K562 (cell line): ENCODE data around the gene USP12. TPM values are rescaled to one million over a fixed set of nuclear protein-coding genes. Genes with fewer than 3 reads are reported as not detected.

Source experiments
- ATAC-seq: fragments of 200-7000 bp; cut with Tn5 transposase; 3 replicates; pipeline ENCODE4 v1.9.1; 2020; ENCODE audit warnings: moderate library complexity
- BruUV-seq: library from RNA; stranded (reverse); fragments of 400-500 nt; replicated peaks from 2 replicates; lab custom pipeline; 2021; lab: Mats Ljungman, UMichigan
- CTCF ChIA-PET: fragments of 300-600 bp; formaldehyde crosslinking; extraction: SDS; loops from one replicate; lab custom pipeline; 2021; ENCODE audit warnings: low intra/inter-chr PET ratio; lab: Yijun Ruan, JAX
- POLR2A ChIA-PET: fragments of 300-600, 350-650 bp; sonication (Branson Sonifier 250); formaldehyde crosslinking; extraction: SDS; loops from one replicate; lab custom pipeline; 2021; ENCODE audit warnings: antibody characterized with exemption, inconsistent platforms; lab: Yijun Ruan, JAX
- DNase-seq, 4 experiments: peaks; one replicate each; pipeline versions ENCODE4 v3.0.0 to v3.0.0-alpha.2; 2011 to 2018; ENCODE audit warnings: low spot score in 3 of 4, mixed read lengths in 3 of 4; ENCODE audit errors: extremely low read depth in 1 of 4
- FAIRE-seq: peaks from 2 replicates; lab custom pipeline; 2011; peaks lifted over from hg19 to GRCh38; lab: Jason Lieb, UNC
- H2AFZ ChIP-seq: 2 replicates; pipeline ENCODE4 v1.6.0; 2011; ENCODE audit warnings: low read depth, low read length, control low read depth, inconsistent platforms
- H3K27ac ChIP-seq: fragments of 200-600 bp; 3 replicates; pipeline ENCODE4 v1.8.0; 2011; ENCODE audit warnings: low read depth, mild to moderate bottlenecking, control low read depth, inconsistent platforms, low read length, moderate library complexity, mixed read lengths; ENCODE audit errors: extremely low read depth
- H3K27me3 ChIP-seq, 2 experiments: fragments of 300-600 bp in 1 of 2; 2 replicates in 1 of 2; 3 replicates in 1 of 2; pipeline versions ENCODE4 v1.6.0 to v1.8.0; 2011; ENCODE audit warnings: inconsistent platforms in 2 of 2, low read length in 2 of 2, mild to moderate bottlenecking in 1 of 2, mixed read lengths in 1 of 2, moderate library complexity in 1 of 2; ENCODE audit not compliant: control insufficient read depth in 2 of 2, insufficient read depth in 2 of 2
- H3K36me3 ChIP-seq: fragments of 300-600 bp; 3 replicates; pipeline ENCODE4 v1.8.0; 2011; ENCODE audit warnings: mild to moderate bottlenecking, low read length, inconsistent platforms; ENCODE audit not compliant: control insufficient read depth, insufficient read depth
- H3K4me1 ChIP-seq, 2 experiments: fragments of 200-600 bp in 1 of 2; replicated peaks in 1 of 2; 2 replicates in 1 of 2; 3 replicates in 1 of 2; pipeline versions ENCODE4 v1.5.1 to v1.8.0; 2011; ENCODE audit warnings: inconsistent platforms in 2 of 2, low read length in 2 of 2, mild to moderate bottlenecking in 1 of 2, mixed read lengths in 1 of 2, moderate library complexity in 1 of 2; ENCODE audit not compliant: control insufficient read depth in 2 of 2, insufficient read depth in 2 of 2
- H3K4me2 ChIP-seq: 2 replicates; pipeline ENCODE4 v1.6.1; 2011; ENCODE audit warnings: low read length, control low read depth, inconsistent platforms, mixed read lengths; ENCODE audit not compliant: insufficient read depth
- H3K4me3 ChIP-seq: fragments of 200-600 bp; sonication (generic), shearing (Covaris generic); 2 replicates; pipeline ENCODE4 v1.5.1; 2016; ENCODE audit warnings: control low read depth, inconsistent platforms
- H3K79me2 ChIP-seq: fragments of 200-600 bp; 3 replicates; pipeline ENCODE4 v1.8.0; 2011; ENCODE audit warnings: low read length, inconsistent platforms; ENCODE audit not compliant: control insufficient read depth, insufficient read depth
- H3K9ac ChIP-seq, 2 experiments: 2 replicates each; pipeline versions ENCODE4 v1.6.0 to v1.6.1; 2011; ENCODE audit warnings: low read depth in 2 of 2, low read length in 2 of 2, control low read depth in 1 of 2, inconsistent platforms in 1 of 2, mild to moderate bottlenecking in 1 of 2, mixed read lengths in 1 of 2; ENCODE audit not compliant: insufficient read depth in 1 of 2
- H3K9me1 ChIP-seq: one replicate; pipeline ENCODE4 v1.6.0; 2011; ENCODE audit warnings: inconsistent platforms, mild to moderate bottlenecking, low read length, moderate library complexity; ENCODE audit not compliant: control insufficient read depth, insufficient read depth
- H3K9me3 ChIP-seq: replicated peaks from 2 replicates; pipeline ENCODE4 v1.5.1; 2011; ENCODE audit warnings: low read depth, low read length, inconsistent platforms; ENCODE audit not compliant: control insufficient read depth, insufficient read depth
- H4K20me1 ChIP-seq: replicated peaks from 2 replicates; pipeline ENCODE4 v1.6.1; 2011; ENCODE audit warnings: low read length, inconsistent platforms, mixed read lengths; ENCODE audit not compliant: control insufficient read depth, insufficient read depth
- CREB3L1 ChIP-seq: fragments of 450-650 bp; IDR thresholded peaks from 2 replicates; pipeline ENCODE4 v1.6.1; 2014; ENCODE audit warnings: low read depth, mild to moderate bottlenecking, moderate library complexity, borderline replicate concordance
- HDAC3 ChIP-seq: fragments of 450-650 bp; IDR thresholded peaks from 2 replicates; pipeline ENCODE4 v1.6.1; 2018; ENCODE audit warnings: borderline replicate concordance, mild to moderate bottlenecking, moderate library complexity; ENCODE audit not compliant: partially characterized antibody
- KLF1 ChIP-seq: fragments of 450-650 bp; IDR thresholded peaks from 2 replicates; pipeline ENCODE4 v1.6.1; 2016; ENCODE audit warnings: missing genetic modification characterization, missing compliant biosample characterization
- PRMT5 ChIP-seq: sonication (generic); formaldehyde crosslinking; IDR thresholded peaks from 2 replicates; pipeline ENCODE4 v1.5.0; 2020; ENCODE audit warnings: missing genetic modification reagents
- PRPF4 ChIP-seq: fragments of 200-400 bp; formaldehyde crosslinking; IDR thresholded peaks from one replicate; pipeline ENCODE4 v1.6.1; 2017; ENCODE audit warnings: low read length, low read depth, mild to moderate bottlenecking; ENCODE audit not compliant: insufficient read depth, poor library complexity, severe bottlenecking
- RBM34 ChIP-seq: fragments of 200-400 bp; formaldehyde crosslinking; IDR thresholded peaks from 2 replicates; pipeline ENCODE4 v1.6.1; 2018; ENCODE audit warnings: low read length, borderline replicate concordance; ENCODE audit not compliant: insufficient read depth
- THAP7 ChIP-seq: fragments of 250-450 bp; sonication (Bioruptor Pico); IDR thresholded peaks from 2 replicates; pipeline ENCODE4 v1.5.0; 2021
- ZFP30 ChIP-seq: fragments of 250-450 bp; sonication (Bioruptor Pico); IDR thresholded peaks from 2 replicates; pipeline ENCODE4 v1.8.0; 2022; ENCODE audit warnings: moderate library complexity, mild to moderate bottlenecking, inconsistent platforms, borderline replicate concordance
- ZNF134 ChIP-seq: fragments of 250-450 bp; sonication (Bioruptor Pico); conservative IDR thresholded peaks from 2 replicates; pipeline ENCODE4 v1.4.0; 2020
- ZNF311 ChIP-seq: fragments of 250-450 bp; sonication (Bioruptor Pico); IDR thresholded peaks from 2 replicates; pipeline ENCODE4 v1.4.0; 2020; ENCODE audit warnings: mild to moderate bottlenecking, moderate library complexity
- WGBS: fragments of 100-300 bp; shearing (Covaris generic); methylation state at CpG from one replicate; pipeline ENCODE4 v1.1.6; 2016; ENCODE audit warnings: low coverage, mixed read lengths; ENCODE audit not compliant: insufficient coverage; ENCODE audit errors: missing lambda C conversion rate; 5-methylcytosine and 5-hydroxymethylcytosine counted together
- in situ Hi-C: fragments of 300-500 bp; cut with MboI; formaldehyde crosslinking; loops from 4 replicates; pipeline ENCODE4 v1.15.0; 2018; ENCODE audit warnings: inconsistent platforms, mixed read lengths
- intact Hi-C: fragments of 100-400 bp; cut with micrococcal nuclease; formaldehyde crosslinking; loops from 2 replicates; pipeline ENCODE4 v1.14.2; 2022
- polyA plus RNA-seq, 8 experiments: library from polyadenylated mRNA; depleted of rRNA in 4 of 8; stranded (reverse) in 5 of 8; unstranded in 3 of 8; fragments of >200 nt; fragmentation: Nextera tagmentation in 2 of 8; fragmentation: Illumina TruSeq in 1 of 8; extraction: Ambion mirVana in 2 of 8; extraction: Trizol in 1 of 8; gene quantifications; 2 replicates each; pipeline versions ENCODE4 v1.2.1 to v1.2.3, GENCODE V29; 2011 to 2014; ENCODE audit warnings: inconsistent platforms in 1 of 8, missing spikeins in 1 of 8
- total RNA-seq, 7 experiments: library from RNA; depleted of rRNA in 6 of 7; stranded (reverse); fragments of >200 nt in 6 of 7; fragmentation: Illumina TruSeq in 2 of 7; extraction: Trizol in 2 of 7; gene quantifications; 2 replicates each; pipeline versions ENCODE4 v1.2.1 to v1.2.3, GENCODE V29; 2011 to 2021; ENCODE audit warnings: low replicate concordance in 1 of 7
- TF ChIP-seq, protein P1 (sequence below): sonication (generic); formaldehyde crosslinking; IDR thresholded peaks from 2 replicates; pipeline ENCODE4 v1.9.0; 2022; ENCODE audit warnings: mild to moderate bottlenecking, missing genetic modification reagents
- TF ChIP-seq, protein P2 (sequence below): fragments of 250-450 bp; sonication (Bioruptor Pico); IDR thresholded peaks from 2 replicates; pipeline ENCODE4 v1.5.0; 2020; ENCODE audit warnings: mild to moderate bottlenecking, borderline replicate concordance

USP12 gene
- total and polyA plus RNA-seq, 9 of the 15 experiments (the other 6 are each of a cell fraction or from before 2014, with no cell fraction given) = 1.8 to 20.5 (median 13.3) TPM

DNA sequence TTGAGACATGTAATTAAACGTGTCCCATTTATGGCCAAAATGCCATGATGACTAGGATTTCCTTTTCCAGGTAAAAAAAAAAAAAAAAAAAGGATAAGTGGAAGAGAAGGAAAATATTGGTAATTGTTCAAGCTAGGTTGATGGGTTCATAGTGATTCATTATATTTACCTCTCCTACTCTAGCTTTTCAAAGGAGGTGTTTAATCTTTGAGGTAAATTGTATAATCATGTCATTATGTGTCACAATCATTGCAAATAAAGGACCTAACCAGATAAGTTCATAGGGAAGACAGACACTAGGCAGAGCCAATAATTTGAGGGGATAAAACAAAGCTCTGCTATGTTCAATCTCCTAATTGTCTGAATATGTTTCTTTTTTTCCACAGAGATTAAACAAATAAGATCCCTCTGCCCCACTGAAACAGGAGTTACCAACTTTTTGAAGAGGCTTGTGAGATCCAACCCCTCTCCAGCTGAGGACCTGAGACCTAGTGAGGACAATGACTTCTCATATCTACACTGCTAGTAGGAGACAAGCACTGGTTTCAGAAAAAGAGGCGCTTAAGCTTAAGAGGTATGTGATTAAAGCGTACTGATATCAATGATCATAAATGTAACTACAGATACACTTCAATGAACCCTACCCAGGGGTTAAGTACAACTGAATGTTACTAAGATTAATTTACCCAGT is 61.4 kb downstream of the USP12 start:
- BruUV-seq = no TSS peak
- in situ Hi-C loops = no loop called here
- Histone ChIP-seq H3K27me3 (no peaks in the 10 kb centered on the region), H3K79me2 (peaks cover 4% of the 10 kb centered on the region; the same call in 1 of the 3 replicates), H3K4me1 (no peaks in the 10 kb centered on the region), H3K4me3 (no peak overlapping the region), H3K9me1 (no peaks in the 10 kb centered on the region), H3K4me2 (no peak overlapping the region), H3K36me3 (peaks cover 13% of the 10 kb centered on the region; the same call in 2 of the 3 replicates), H3K27ac (no peak overlapping the region), H3K9me3 (no peaks in the 10 kb centered on the region), H4K20me1 (no peaks in the 10 kb centered on the region), H2AFZ (no peak overlapping the region), H3K9ac (no peak overlapping the region)
- FAIRE-seq (no peak), DNase-seq (no peak), ATAC-seq (no peak)
- TF ChIP-seq HDAC3 (no peak), ZNF134 (no peak), PRMT5 (CRISPR knock-in tag) (no peak), ZFP30 (CRISPR knock-in tag) (no peak), KLF1 (no peak), THAP7 (CRISPR knock-in tag) (no peak), PRPF4 (no peak), CREB3L1 (no peak), ZNF311 (CRISPR knock-in tag) (no peak), RBM34 (no peak)
- TF ChIP-seq, protein P1, sequence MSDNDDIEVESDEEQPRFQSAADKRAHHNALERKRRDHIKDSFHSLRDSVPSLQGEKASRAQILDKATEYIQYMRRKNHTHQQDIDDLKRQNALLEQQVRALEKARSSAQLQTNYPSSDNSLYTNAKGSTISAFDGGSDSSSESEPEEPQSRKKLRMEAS = no peak
- TF ChIP-seq, protein P2, sequence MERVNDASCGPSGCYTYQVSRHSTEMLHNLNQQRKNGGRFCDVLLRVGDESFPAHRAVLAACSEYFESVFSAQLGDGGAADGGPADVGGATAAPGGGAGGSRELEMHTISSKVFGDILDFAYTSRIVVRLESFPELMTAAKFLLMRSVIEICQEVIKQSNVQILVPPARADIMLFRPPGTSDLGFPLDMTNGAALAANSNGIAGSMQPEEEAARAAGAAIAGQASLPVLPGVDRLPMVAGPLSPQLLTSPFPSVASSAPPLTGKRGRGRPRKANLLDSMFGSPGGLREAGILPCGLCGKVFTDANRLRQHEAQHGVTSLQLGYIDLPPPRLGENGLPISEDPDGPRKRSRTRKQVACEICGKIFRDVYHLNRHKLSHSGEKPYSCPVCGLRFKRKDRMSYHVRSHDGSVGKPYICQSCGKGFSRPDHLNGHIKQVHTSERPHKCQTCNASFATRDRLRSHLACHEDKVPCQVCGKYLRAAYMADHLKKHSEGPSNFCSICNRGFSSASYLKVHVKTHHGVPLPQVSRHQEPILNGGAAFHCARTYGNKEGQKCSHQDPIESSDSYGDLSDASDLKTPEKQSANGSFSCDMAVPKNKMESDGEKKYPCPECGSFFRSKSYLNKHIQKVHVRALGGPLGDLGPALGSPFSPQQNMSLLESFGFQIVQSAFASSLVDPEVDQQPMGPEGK = no peak
- ChIA-PET CTCF (no interaction called here), POLR2A (interaction anchor here (0.6 to 2.1 kb wide), 2 partner anchors 15 to 40 kb away, joined by 3 to 5 read pairs; no protein-coding TSS in a partner anchor)
- 85% methylated on average over 3 of the region's 3 CpGs for WGBS
- intact Hi-C loops = no loop called here
